Fibroblast of lung (primary cell): ENCODE results near the gene MPZL2. TPM values are rescaled to one million over a fixed set of nuclear protein-coding genes. Genes with fewer than 3 reads are reported as not detected.

Experiments used
- DNase-seq, 2 donors: peaks; one replicate each; pipeline versions ENCODE4 v3.0.0 to v3.0.0-alpha.2; 2010; ENCODE audit warnings: low read depth in 2 of 2
- H2AFZ ChIP-seq: 2 replicates; pipeline ENCODE4 v1.5.1; 2012; ENCODE audit warnings: low read length, control low read depth, inconsistent platforms
- H3K27ac ChIP-seq: 2 replicates; pipeline ENCODE4 v1.5.1; 2011; ENCODE audit warnings: low read length, control low read depth; ENCODE audit not compliant: insufficient read depth
- H3K27me3 ChIP-seq: 2 replicates; pipeline ENCODE4 v1.5.1; 2011; ENCODE audit warnings: mild to moderate bottlenecking, low read length; ENCODE audit not compliant: control insufficient read depth, insufficient read depth
- H3K36me3 ChIP-seq: 2 replicates; pipeline ENCODE4 v1.5.1; 2011; ENCODE audit warnings: low read length; ENCODE audit not compliant: control insufficient read depth, insufficient read depth
- H3K4me1 ChIP-seq: 2 replicates; pipeline ENCODE4 v1.5.1; 2011; ENCODE audit warnings: low read length; ENCODE audit not compliant: control insufficient read depth, insufficient read depth; ENCODE audit errors: extremely low read depth
- H3K4me2 ChIP-seq: 2 replicates; pipeline ENCODE4 v1.5.1; 2011; ENCODE audit warnings: low read length, control low read depth; ENCODE audit not compliant: insufficient read depth; ENCODE audit errors: extremely low read depth
- H3K4me3 ChIP-seq, 4 experiments: fragments of 200-600 bp in 1 of 4; sonication (generic) in 1 of 4; replicated peaks in 1 of 4; 2 replicates each; pipeline ENCODE4 v1.5.1; 2011 to 2016; ENCODE audit warnings: low read length in 4 of 4, low read depth in 3 of 4, mild to moderate bottlenecking in 3 of 4, control low read depth in 2 of 4, inconsistent platforms in 1 of 4, mixed read lengths in 1 of 4; ENCODE audit not compliant: insufficient read depth in 1 of 4; ENCODE audit errors: control extremely low read depth in 1 of 4
- H3K79me2 ChIP-seq: 2 replicates; pipeline ENCODE4 v1.5.1; 2012; ENCODE audit warnings: mild to moderate bottlenecking, low read length, inconsistent platforms; ENCODE audit not compliant: control insufficient read depth, insufficient read depth
- H3K9ac ChIP-seq: 2 replicates; pipeline ENCODE4 v1.5.1; 2011; ENCODE audit warnings: mild to moderate bottlenecking, low read length, control low read depth; ENCODE audit not compliant: insufficient read depth
- H3K9me3 ChIP-seq: 2 replicates; pipeline ENCODE4 v1.5.1; 2012; ENCODE audit warnings: low read depth, low read length; ENCODE audit not compliant: control insufficient read depth, insufficient read depth
- H4K20me1 ChIP-seq: 2 replicates; pipeline ENCODE4 v1.5.1; 2011; ENCODE audit warnings: low read length; ENCODE audit not compliant: control insufficient read depth, insufficient read depth; ENCODE audit errors: extremely low read depth
- CTCF ChIP-seq, 2 donors: IDR thresholded peaks in 1 of 2; conservative IDR thresholded peaks in 1 of 2; 1 replicate in 1 of 2; 2 replicates in 1 of 2; pipeline ENCODE4 v1.5.1; 2011 to 2012; ENCODE audit warnings: low read length in 2 of 2, control low read depth in 1 of 2, inconsistent platforms in 1 of 2, low read depth in 1 of 2, mild to moderate bottlenecking in 1 of 2
- EZH2 ChIP-seq: IDR thresholded peaks from 2 replicates; pipeline ENCODE4 v1.5.1; 2012; ENCODE audit warnings: low read length, control low read depth, mild to moderate bottlenecking; ENCODE audit errors: missing control alignments
- polyA plus RNA-seq, 2 donors: library from polyadenylated mRNA; depleted of rRNA in 1 of 2; stranded (reverse) in 1 of 2; unstranded in 1 of 2; fragments of >200 nt; gene quantifications; 2 replicates each; pipeline ENCODE4 v1.2.1, GENCODE V29; 2011 to 2012; ENCODE audit warnings: missing spikeins in 1 of 2
- total RNA-seq: library from RNA; depleted of rRNA; stranded (reverse); fragments of >200 nt; gene quantifications from 2 replicates; pipeline ENCODE4 v1.2.1, GENCODE V29; 2014

The MPZL2 gene
- total and polyA plus RNA-seq, 2 donors (not counting 1 experiment from before 2014, with no cell fraction given), result not detected

DNA sequence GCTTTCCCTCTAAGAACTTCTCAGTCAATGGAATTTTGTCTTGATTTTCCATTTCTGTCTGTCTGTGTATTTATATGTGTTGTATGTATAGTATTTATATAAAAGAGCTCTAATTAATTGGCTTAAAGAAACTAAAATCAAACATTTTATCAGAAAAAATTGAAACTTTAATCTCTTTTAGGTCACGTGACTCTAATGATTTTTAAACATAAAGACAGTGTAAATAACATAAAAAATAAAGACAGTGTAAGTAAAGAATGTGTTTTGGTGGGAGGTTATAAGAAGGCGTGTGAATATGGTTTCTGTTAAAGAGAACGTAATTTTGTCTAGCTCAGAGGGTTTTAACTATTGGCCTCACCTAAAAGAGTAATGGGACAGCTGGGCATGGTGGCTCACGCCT lies 41.7 kb downstream of the MPZL2 start:
- H3K79me2 ChIP-seq, result no peaks in the 10 kb centered on the region
- TF ChIP-seq CTCF (conservative IDR thresholded peaks at IDR 0.05 in 1 of 2, IDR thresholded peaks at IDR 0.05 in 1 of 2; ENCODE audit: low read depth in 1 of 2, low read length in 2 of 2), result no peak
- no peak for TF ChIP-seq EZH2
- H3K27me3 ChIP-seq, result no peaks in the 10 kb centered on the region
- H3K4me2 ChIP-seq, result no peak overlapping the region
- H3K4me1 ChIP-seq, result no peaks in the 10 kb centered on the region
- no peak overlapping the region for H2AFZ ChIP-seq
- no peak overlapping the region for H3K4me3 ChIP-seq
- no peaks in the 10 kb centered on the region for H3K9me3 ChIP-seq
- no peaks in the 10 kb centered on the region for H4K20me1 ChIP-seq
- DNase-seq, result no peak
- no peak overlapping the region for H3K27ac ChIP-seq
- no peaks in the 10 kb centered on the region for H3K36me3 ChIP-seq
- H3K9ac ChIP-seq, result no peak overlapping the region

- Histone ChIP-seq H2AFZ (no peak overlapping the region), H3K4me3 (no peak overlapping the region), H3K27me3 (peaks cover 4% of the 10 kb centered on the region), H3K79me2 (no peaks in the 10 kb centered on the region), H3K36me3 (no peaks in the 10 kb centered on the region), H3K9ac (no peak overlapping the region), H3K4me1 (no peaks in the 10 kb centered on the region), H3K9me3 (no peaks in the 10 kb centered on the region), H3K27ac (no peak overlapping the region), H4K20me1 (no peaks in the 10 kb centered on the region), H3K4me2 (no peak overlapping the region)
- no peak for TF ChIP-seq EZH2
- TF ChIP-seq CTCF (conservative IDR thresholded peaks at IDR 0.05 in 1 of 2, IDR thresholded peaks at IDR 0.05 in 1 of 2; ENCODE audit: low read depth in 1 of 2, low read length in 2 of 2), result no peak
- no peak for DNase-seq
These were observed 42.7 kb downstream of the MPZL2 start for GRCh38 chr11:118221419-118221818.

GRCh38 chr11:118219732-118220131 lies 44.4 kb downstream of the MPZL2 start:
- no peaks in the 10 kb centered on the region for H4K20me1 ChIP-seq
- H3K9me3 ChIP-seq, result no peaks in the 10 kb centered on the region
- no peak overlapping the region for H3K4me3 ChIP-seq
- no peak overlapping the region for H3K4me2 ChIP-seq
- H3K27me3 ChIP-seq, result peaks cover 4% of the 10 kb centered on the region
- H2AFZ ChIP-seq, result no peak overlapping the region
- H3K36me3 ChIP-seq, result no peaks in the 10 kb centered on the region
- DNase-seq, result no peak
- no peak overlapping the region for H3K27ac ChIP-seq
- no peak for TF ChIP-seq CTCF (conservative IDR thresholded peaks at IDR 0.05 in 1 of 2, IDR thresholded peaks at IDR 0.05 in 1 of 2; ENCODE audit: low read depth in 1 of 2, low read length in 2 of 2)
- TF ChIP-seq EZH2, result no peak
- H3K9ac ChIP-seq, result no peak overlapping the region
- H3K79me2 ChIP-seq, result no peaks in the 10 kb centered on the region
- no peaks in the 10 kb centered on the region for H3K4me1 ChIP-seq
